Skeletal muscle satellite cell (primary cell): Measurements from ENCODE around the gene MUC13. TPM values are rescaled to one million over a fixed set of nuclear protein-coding genes. Genes with fewer than 3 reads are reported as not detected.

Source experiments
- H3K27me3 ChIP-seq: 2 replicates; pipeline ENCODE4 v1.7.0; 2013; ENCODE audit warnings: low read length; ENCODE audit not compliant: control insufficient read depth, insufficient read depth
- H3K36me3 ChIP-seq: 2 replicates; pipeline ENCODE4 v1.7.0; 2013; ENCODE audit warnings: mild to moderate bottlenecking, control low read depth, low read length; ENCODE audit not compliant: insufficient read depth
- H3K4me1 ChIP-seq: 2 replicates; pipeline ENCODE4 v1.7.0; 2013; ENCODE audit warnings: low read length; ENCODE audit not compliant: control insufficient read depth, insufficient read depth
- H3K4me2 ChIP-seq: 2 replicates; pipeline ENCODE4 v1.7.0; 2013; ENCODE audit warnings: mild to moderate bottlenecking, low read length
- H3K4me3 ChIP-seq: 2 replicates; pipeline ENCODE4 v1.7.0; 2013; ENCODE audit warnings: low read length
- H3K9ac ChIP-seq: 2 replicates; pipeline ENCODE4 v1.7.0; 2013; ENCODE audit warnings: mild to moderate bottlenecking, low read depth, low read length, moderate library complexity
- H3K9me3 ChIP-seq: replicated peaks from 2 replicates; pipeline ENCODE4 v1.7.0; 2013; ENCODE audit warnings: mild to moderate bottlenecking, control low read depth, low read length
- total RNA-seq: library from RNA; depleted of rRNA; stranded (reverse); fragments of >200 nt; gene quantifications from 2 replicates; pipeline ENCODE4 v1.2.3, GENCODE V29; 2012; rRNA removed

MUC13 gene
- not detected in 2 replicates for total RNA-seq

GRCh38 chr3:124934577-124934976 lies at the start of gene MUC13:
Gene MUC13, minus strand, starts transcription at chr3:124934751. Its CDS starts 39 bp downstream, at chr3:124934712.
- H3K4me3 ChIP-seq = no peak within 1 kb of the TSS
- no peaks in the 10 kb centered on the region for H3K4me1 ChIP-seq
- H3K27me3 ChIP-seq = peaks cover 13% of the 10 kb centered on the region
- H3K36me3 ChIP-seq = no peaks in the 10 kb centered on the region
- no peak within 1 kb of the TSS for H3K4me2 ChIP-seq
- no peak within 1 kb of the TSS for H3K9ac ChIP-seq
- H3K9me3 ChIP-seq = no peaks in the 10 kb centered on the region

GRCh38 chr3:124982855-124983254 lies 48.3 kb upstream of the MUC13 start:
- H3K4me1 ChIP-seq = peaks cover 22% of the 10 kb centered on the region
- no peak overlapping the region for H3K4me2 ChIP-seq
- no peaks in the 10 kb centered on the region for H3K9me3 ChIP-seq
- H3K36me3 ChIP-seq = peaks cover 11% of the 10 kb centered on the region
- no peak overlapping the region for H3K4me3 ChIP-seq
- H3K9ac ChIP-seq = no peak overlapping the region
- H3K27me3 ChIP-seq = no peaks in the 10 kb centered on the region

DNA sequence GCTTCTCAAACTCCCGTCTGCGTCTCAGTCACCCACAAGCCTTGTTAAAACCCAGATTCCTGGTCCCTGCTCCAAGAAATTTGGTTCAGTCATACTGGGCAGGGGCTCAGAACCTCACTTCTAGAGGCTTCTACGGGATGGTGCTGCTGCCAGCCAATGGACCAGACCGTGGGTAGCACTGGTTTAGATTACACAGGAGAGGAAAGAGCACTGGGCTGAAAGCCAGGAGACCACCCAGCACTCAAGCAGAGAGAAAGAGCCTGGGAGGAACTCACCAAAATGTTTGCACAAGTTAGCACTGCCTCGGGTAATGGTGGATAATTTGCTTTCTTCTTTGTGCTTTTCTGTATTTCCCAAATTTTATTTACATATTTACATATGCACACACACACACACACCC lies 46.9 kb upstream of the MUC13 start:
- Histone ChIP-seq H3K36me3 (peaks cover 14% of the 10 kb centered on the region), H3K4me3 (no peak overlapping the region), H3K4me1 (peaks cover 19% of the 10 kb centered on the region), H3K9ac (no peak overlapping the region), H3K4me2 (no peak overlapping the region), H3K27me3 (no peaks in the 10 kb centered on the region), H3K9me3 (no peaks in the 10 kb centered on the region)

GRCh38 chr3:124978627-124979026 lies 44.1 kb upstream of the MUC13 start:
- peaks cover 12% of the 10 kb centered on the region for H3K36me3 ChIP-seq
- no peak overlapping the region for H3K4me2 ChIP-seq

DNA sequence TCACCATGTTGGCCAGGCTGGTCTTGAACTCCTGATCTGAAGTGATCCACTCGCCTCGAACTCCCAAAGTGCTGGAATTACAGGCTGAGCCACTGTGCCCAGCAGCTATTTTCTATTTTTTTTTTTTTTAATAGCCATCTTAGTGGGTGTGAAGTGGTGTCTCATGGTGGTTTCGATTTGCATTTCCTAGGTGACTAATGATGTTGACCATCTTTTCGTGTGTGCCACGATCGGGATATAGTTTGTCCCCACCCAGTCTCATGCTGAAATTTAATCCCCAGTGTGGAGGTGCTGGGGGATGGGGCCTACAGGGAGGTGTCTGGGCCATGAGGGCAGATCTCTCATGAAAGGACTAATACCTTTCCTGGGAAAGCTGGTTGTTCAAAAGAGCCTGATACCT lies 41.8 kb upstream of the MUC13 start:
- Histone ChIP-seq H3K27me3 (no peaks in the 10 kb centered on the region), H3K9me3 (no peaks in the 10 kb centered on the region), H3K4me2 (no peak overlapping the region), H3K4me3 (no peak overlapping the region), H3K36me3 (peaks cover 11% of the 10 kb centered on the region), H3K9ac (no peak overlapping the region), H3K4me1 (no peaks in the 10 kb centered on the region)

More at GRCh38 chr3:124978627-124979026, 44.1 kb upstream of the MUC13 start:
- Histone ChIP-seq H3K9ac (no peak overlapping the region), H3K9me3 (no peaks in the 10 kb centered on the region), H3K4me3 (no peak overlapping the region), H3K27me3 (no peaks in the 10 kb centered on the region), H3K4me1 (no peaks in the 10 kb centered on the region)

- Histone ChIP-seq H3K9ac (no peak overlapping the region), H3K36me3 (peaks cover 26% of the 10 kb centered on the region)
Observed at GRCh38 chr3:124974691-124975090, 40.1 kb upstream of the MUC13 start.

DNA sequence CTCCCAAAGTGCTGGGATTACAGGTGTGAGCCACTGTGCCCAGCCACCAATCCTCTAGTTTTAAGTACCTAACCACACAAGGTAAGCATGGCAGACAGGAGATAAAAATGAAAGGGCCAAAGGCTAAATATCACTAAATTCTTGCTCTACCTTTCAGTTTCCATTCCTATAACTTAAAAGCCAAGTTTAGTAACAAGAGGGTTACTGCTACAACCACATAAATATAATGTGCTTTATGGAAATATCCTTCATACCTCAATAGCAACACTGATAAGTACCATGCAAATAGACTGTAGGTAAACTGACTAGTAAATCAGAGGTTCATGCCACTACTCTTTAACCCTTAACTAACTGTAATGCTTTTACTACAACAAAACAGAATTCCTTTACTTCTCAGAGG lies 38.7 kb upstream of the MUC13 start:
- no peak overlapping the region for H3K9ac ChIP-seq
- no peaks in the 10 kb centered on the region for H3K27me3 ChIP-seq
- H3K9me3 ChIP-seq = no peaks in the 10 kb centered on the region
- peaks cover 39% of the 10 kb centered on the region for H3K36me3 ChIP-seq
- H3K4me1 ChIP-seq = no peaks in the 10 kb centered on the region
- H3K4me3 ChIP-seq = no peak overlapping the region
- H3K4me2 ChIP-seq = no peak overlapping the region

More at GRCh38 chr3:124974691-124975090, 40.1 kb upstream of the MUC13 start:
- H3K4me1 ChIP-seq = no peaks in the 10 kb centered on the region
- no peak overlapping the region for H3K4me3 ChIP-seq
- no peaks in the 10 kb centered on the region for H3K9me3 ChIP-seq
- no peaks in the 10 kb centered on the region for H3K27me3 ChIP-seq
- no peak overlapping the region for H3K4me2 ChIP-seq

DNA sequence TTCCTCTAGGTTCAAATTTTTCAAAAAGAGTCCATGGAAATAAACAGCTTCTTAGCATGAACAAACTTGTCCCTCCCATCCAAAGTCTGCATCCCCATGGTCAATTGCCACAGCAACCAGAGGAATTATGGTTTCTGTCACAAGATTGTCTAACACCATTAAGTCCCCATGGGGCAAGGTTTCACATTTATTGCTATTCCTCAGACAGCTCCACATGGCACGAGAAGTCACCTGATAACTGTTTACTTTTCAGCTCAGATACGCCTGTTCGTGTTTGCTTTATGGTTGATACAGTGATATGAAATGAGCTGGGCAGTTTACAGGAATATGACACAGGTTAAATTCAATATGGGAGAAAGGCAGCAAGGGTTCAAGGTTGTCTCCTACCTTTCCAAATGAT lies 37.9 kb upstream of the MUC13 start:
- no peak overlapping the region for H3K4me3 ChIP-seq
- no peaks in the 10 kb centered on the region for H3K9me3 ChIP-seq
- H3K9ac ChIP-seq = no peak overlapping the region
- no peaks in the 10 kb centered on the region for H3K27me3 ChIP-seq
- peaks cover 36% of the 10 kb centered on the region for H3K36me3 ChIP-seq
- no peaks in the 10 kb centered on the region for H3K4me1 ChIP-seq
- no peak overlapping the region for H3K4me2 ChIP-seq

DNA sequence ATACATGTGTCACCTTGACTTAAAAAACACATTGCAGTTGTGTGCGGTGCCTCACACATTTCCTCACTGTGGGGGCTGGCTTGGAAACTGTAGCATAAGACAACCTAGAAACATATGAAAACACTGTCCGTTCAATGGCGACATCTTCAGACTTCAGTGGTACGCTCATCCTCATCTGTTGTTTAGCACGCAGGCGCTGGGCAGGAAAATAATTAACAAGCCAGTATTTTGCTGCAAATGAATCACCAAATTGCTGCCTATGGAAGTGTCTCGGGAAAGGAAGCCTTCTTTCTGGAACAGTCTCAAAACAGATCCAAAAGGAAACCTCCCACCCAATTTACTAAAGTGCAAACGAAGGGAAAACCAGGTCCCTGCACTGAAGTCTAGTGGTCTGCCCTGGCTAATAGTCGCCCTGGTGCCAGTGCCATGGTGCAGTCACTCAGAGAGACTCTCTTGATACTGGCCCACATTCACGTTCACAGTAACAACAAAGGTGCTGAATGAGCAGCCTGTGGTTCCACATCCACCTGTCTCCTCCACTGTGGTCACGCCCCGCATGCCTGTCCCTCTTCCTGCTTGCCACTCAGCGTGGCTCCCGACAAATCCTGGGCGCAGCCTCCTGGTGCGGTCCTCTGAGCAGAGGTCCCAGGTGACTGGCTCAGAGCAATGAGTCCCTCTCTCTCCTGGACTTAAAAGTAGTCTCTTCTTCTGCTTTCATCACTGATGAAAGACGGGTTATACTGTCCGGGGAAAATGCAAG lies 35.6 kb upstream of the MUC13 start:
- no peak overlapping the region for H3K9ac ChIP-seq
- peaks cover 33% of the 10 kb centered on the region for H3K36me3 ChIP-seq
- H3K4me3 ChIP-seq = no peak overlapping the region
- no peaks in the 10 kb centered on the region for H3K9me3 ChIP-seq
- no peaks in the 10 kb centered on the region for H3K27me3 ChIP-seq
- no peaks in the 10 kb centered on the region for H3K4me1 ChIP-seq
- no peak overlapping the region for H3K4me2 ChIP-seq

DNA sequence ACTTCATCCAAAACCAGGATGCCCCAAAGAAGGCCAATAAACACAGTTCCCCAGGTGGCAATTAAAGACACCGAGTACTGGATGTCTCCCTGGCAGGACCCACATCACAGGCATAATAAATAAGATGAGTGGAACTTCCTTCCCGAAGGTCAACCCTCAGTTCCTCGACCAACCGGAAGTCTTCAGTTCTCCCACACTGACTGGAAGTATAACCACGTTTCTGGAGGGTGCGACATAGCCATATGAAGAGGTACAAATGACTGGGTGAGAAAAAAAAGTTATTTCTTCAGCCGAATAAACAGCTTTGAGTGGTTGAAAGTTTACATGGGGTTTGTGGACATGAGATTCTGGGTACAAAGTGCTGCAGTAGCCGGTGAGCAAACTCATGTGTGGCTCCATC lies 34.6 kb upstream of the MUC13 start:
- H3K9me3 ChIP-seq = no peaks in the 10 kb centered on the region
- H3K9ac ChIP-seq = no peak overlapping the region
- no peaks in the 10 kb centered on the region for H3K4me1 ChIP-seq
- H3K27me3 ChIP-seq = no peaks in the 10 kb centered on the region
- H3K4me2 ChIP-seq = no peak overlapping the region
- peaks cover 33% of the 10 kb centered on the region for H3K36me3 ChIP-seq
- H3K4me3 ChIP-seq = no peak overlapping the region

DNA sequence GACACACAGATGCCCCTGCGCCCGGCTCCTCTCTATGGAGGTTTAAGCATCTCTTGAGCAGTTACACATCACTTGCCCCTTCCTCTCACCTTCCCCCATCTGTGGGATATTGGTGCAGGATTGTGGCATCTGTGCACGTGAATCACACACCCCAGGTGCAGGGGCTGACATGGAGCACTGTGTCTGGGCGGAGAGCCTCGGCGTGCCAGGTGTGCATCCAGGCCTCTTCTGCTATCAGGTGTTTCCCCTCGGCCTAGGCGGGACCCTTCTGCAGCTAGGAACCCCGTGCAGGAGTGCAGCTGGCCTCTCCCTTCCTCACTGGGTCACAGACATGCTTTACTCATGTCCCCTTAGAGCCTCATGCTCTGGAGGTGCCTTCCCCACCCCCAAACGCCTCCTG lies 33.4 kb upstream of the MUC13 start:
- Histone ChIP-seq H3K9me3 (no peaks in the 10 kb centered on the region), H3K4me3 (no peak overlapping the region), H3K4me1 (no peaks in the 10 kb centered on the region), H3K27me3 (no peaks in the 10 kb centered on the region), H3K9ac (no peak overlapping the region), H3K4me2 (no peak overlapping the region), H3K36me3 (peaks cover 33% of the 10 kb centered on the region)
